ENCODE results near the gene ZBTB20. TPM values are rescaled to one million over a fixed set of nuclear protein-coding genes. Genes with fewer than 3 reads are reported as not detected.

ZBTB20 gene
- total RNA-seq, 6 experiments from 2014 or later, result 8.0 to 14.1 (median 10.4) TPM

DNA sequence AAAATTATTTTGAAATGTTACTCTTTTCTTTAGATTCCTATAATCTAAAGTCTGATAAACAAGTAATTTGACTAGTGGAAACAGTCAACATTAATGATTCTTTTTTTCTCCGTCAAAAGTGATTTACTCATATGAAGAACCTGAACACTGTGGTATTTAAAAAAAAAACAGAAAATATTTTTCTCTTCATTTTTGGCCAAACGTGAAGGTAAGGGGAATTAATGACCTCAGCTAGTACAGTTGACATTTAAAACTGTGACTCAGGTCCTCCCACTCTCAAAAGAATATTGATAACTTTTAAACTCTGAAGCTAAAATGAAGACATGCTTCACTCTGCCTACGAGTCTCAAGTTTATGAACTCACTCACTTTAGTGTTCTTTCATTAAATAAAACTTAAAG is 818.7 kb downstream of the ZBTB20 start:
- H3K27me3 Mint-ChIP-seq (ENCODE audit: insufficient read depth), result no peaks in the 10 kb centered on the region
- H3K4me1 Mint-ChIP-seq (ENCODE audit: low read depth), result no peaks in the 10 kb centered on the region
- no peak overlapping the region for H3K27ac Mint-ChIP-seq
- H3K4me3 Mint-ChIP-seq, result no peak overlapping the region
- no peak for DNase-seq
- TF ChIP-seq, protein P1, sequence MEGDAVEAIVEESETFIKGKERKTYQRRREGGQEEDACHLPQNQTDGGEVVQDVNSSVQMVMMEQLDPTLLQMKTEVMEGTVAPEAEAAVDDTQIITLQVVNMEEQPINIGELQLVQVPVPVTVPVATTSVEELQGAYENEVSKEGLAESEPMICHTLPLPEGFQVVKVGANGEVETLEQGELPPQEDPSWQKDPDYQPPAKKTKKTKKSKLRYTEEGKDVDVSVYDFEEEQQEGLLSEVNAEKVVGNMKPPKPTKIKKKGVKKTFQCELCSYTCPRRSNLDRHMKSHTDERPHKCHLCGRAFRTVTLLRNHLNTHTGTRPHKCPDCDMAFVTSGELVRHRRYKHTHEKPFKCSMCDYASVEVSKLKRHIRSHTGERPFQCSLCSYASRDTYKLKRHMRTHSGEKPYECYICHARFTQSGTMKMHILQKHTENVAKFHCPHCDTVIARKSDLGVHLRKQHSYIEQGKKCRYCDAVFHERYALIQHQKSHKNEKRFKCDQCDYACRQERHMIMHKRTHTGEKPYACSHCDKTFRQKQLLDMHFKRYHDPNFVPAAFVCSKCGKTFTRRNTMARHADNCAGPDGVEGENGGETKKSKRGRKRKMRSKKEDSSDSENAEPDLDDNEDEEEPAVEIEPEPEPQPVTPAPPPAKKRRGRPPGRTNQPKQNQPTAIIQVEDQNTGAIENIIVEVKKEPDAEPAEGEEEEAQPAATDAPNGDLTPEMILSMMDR (IDR thresholded peaks at IDR 0.05), result no peak
- H3K9me3 Mint-ChIP-seq, result no peaks in the 10 kb centered on the region
- peaks cover 22% of the 10 kb centered on the region for H3K36me3 Mint-ChIP-seq (ENCODE audit: low read depth)

DNA sequence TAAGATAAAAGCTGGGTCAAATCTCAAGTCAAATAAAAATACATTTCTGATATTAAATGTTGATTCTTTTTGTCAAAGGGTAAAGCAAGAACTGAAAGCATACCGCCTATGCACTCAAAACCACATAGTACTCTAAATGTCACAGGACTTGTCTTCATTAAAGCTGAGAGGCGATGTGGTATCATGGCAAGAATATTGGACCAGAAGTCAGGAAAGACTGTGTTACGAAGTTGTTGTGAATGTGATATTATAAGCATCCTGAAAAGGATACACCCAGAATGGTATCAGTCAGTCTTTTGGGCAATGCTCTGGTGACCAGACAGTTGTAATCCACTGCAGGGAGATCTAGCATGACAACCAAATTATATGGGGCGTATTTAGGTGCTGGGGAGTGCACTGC is 819.4 kb downstream of the ZBTB20 start:
- no peak for DNase-seq
- H3K36me3 Mint-ChIP-seq (ENCODE audit: low read depth), result peaks cover 21% of the 10 kb centered on the region
- TF ChIP-seq, protein P1 (IDR thresholded peaks at IDR 0.05), result no peak
- no peaks in the 10 kb centered on the region for H3K9me3 Mint-ChIP-seq
- H3K4me3 Mint-ChIP-seq, result no peak overlapping the region
- no peak overlapping the region for H3K27ac Mint-ChIP-seq
- H3K4me1 Mint-ChIP-seq (ENCODE audit: low read depth), result no peaks in the 10 kb centered on the region
- H3K27me3 Mint-ChIP-seq (ENCODE audit: insufficient read depth), result no peaks in the 10 kb centered on the region

DNA sequence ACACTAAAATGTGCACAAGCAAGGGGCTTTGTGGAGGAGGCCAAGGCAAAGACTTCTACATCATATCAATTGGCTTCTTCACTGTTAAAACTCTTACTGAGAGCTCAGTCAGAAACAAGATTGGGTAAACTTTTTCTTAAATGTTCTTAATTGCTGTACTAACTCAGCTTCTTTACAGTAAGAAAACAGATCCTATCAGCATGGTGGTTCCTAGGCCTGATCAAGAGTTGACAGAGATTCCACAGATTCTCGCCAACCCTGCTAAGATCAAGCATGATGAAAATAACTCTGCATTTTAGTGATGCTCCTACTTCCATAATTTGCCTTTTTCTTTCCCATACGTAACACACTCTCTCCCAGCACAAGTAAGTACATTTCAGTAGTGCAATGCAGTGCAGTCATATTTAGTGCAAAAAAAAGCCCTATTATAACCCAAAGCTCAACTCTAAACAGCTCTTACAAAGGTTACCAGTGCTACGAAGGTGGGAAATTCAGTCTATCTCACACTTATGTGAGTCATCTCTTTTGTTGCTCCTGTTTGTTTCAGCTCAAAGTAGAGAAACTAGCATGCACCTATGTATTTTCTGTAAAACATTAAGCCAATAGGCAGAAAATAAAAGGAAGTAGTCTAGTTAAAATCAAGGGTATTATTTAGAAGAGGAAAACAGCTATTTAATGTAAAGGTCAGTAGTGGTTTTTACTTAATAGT is 823.4 kb downstream of the ZBTB20 start:
- Mint-ChIP-seq H3K27me3 (ENCODE audit: insufficient read depth) (no peaks in the 10 kb centered on the region), H3K36me3 (ENCODE audit: low read depth) (peaks cover 4% of the 10 kb centered on the region; the same call in 1 of the 2 replicates), H3K9me3 (no peaks in the 10 kb centered on the region), H3K4me1 (ENCODE audit: low read depth) (peaks cover 16% of the 10 kb centered on the region), H3K4me3 (no peak overlapping the region), H3K27ac (no peak overlapping the region)
- TF ChIP-seq, protein P1 (IDR thresholded peaks at IDR 0.05), result no peak
- DNase-seq, result no peak

DNA sequence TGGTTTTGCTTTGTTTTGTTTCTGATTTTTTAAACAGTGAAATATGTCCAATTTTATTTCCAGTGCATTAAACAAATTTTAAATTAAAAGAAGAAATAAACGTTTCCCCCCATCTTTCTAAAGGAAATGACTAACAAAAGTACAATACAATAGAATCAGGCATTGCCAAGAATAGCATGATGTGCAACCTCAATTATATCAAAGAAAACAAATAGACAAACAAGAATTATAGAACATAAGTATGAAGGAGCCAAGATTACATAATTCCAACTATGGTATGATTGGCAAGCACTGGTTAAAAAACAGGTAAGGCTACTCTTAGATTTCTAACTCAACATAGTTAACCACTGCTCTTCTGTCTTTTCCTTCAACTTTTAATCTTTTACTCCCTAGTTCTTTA is 826.8 kb downstream of the ZBTB20 start:
- no peak overlapping the region for H3K4me3 Mint-ChIP-seq
- no peaks in the 10 kb centered on the region for H3K9me3 Mint-ChIP-seq
- no peak overlapping the region for H3K27ac Mint-ChIP-seq
- peaks cover 4% of the 10 kb centered on the region for H3K36me3 Mint-ChIP-seq (ENCODE audit: low read depth)
- H3K27me3 Mint-ChIP-seq (ENCODE audit: insufficient read depth), result no peaks in the 10 kb centered on the region
- TF ChIP-seq, protein P1 (IDR thresholded peaks at IDR 0.05), result no peak
- DNase-seq, result no peak
- peaks cover 16% of the 10 kb centered on the region for H3K4me1 Mint-ChIP-seq (ENCODE audit: low read depth)

DNA sequence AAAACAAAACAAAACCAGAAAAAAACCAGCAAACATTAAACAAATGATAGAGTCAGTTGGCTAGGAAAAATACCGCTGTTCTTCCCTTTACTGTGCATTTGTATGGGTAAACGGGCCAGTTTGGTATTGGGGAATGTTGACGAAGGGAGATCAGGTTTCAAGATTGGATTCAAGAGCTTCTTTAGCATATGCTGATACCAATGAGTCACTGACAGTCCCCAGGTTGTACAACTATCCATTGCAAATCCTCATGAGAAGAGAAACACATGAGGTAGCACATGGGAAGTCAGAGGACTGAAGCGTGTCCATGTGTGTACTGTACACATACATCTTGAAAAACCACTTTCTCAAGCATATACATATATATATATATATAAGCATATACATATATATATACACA is 827.6 kb downstream of the ZBTB20 start:
- Mint-ChIP-seq H3K27ac (no peak overlapping the region), H3K4me1 (ENCODE audit: low read depth) (peaks cover 16% of the 10 kb centered on the region), H3K9me3 (no peaks in the 10 kb centered on the region), H3K27me3 (ENCODE audit: insufficient read depth) (no peaks in the 10 kb centered on the region), H3K4me3 (no peak overlapping the region), H3K36me3 (ENCODE audit: low read depth) (peaks cover 4% of the 10 kb centered on the region)
- TF ChIP-seq, protein P1 (IDR thresholded peaks at IDR 0.05), result no peak
- peak; percentile 4 for DNase-seq

Measured in HFFc6 (cell line).